Lung (tissue), 12 donors: ENCODE results near the gene SERPINB6. TPM values are rescaled to one million over a fixed set of nuclear protein-coding genes. Genes with fewer than 3 reads are reported as not detected.

Experiments used
- ATAC-seq: fragments of 200-7000 bp; cut with Tn5 transposase; one replicate; pipeline ENCODE4 v1.9.1; 2020; ENCODE audit warnings: moderate number of reproducible peaks; ENCODE audit not compliant: insufficient read depth, low FRiP score
- DNase-seq, 3 donors: peaks; one replicate each; pipeline ENCODE4 v3.0.0-alpha.2; 2013 to 2017
- H3K27ac ChIP-seq, 2 donors: one replicate each; pipeline ENCODE4 v1.5.1; 2013; ENCODE audit warnings: mild to moderate bottlenecking in 2 of 2, moderate library complexity in 2 of 2, control low read depth in 1 of 2, inconsistent platforms in 1 of 2, low read depth in 1 of 2, low read length in 1 of 2
- H3K27me3 ChIP-seq, 3 donors: one replicate each; pipeline ENCODE4 v1.5.1; 2013; ENCODE audit warnings: low read length in 2 of 3; ENCODE audit not compliant: control insufficient read depth in 3 of 3, insufficient read depth in 3 of 3
- H3K36me3 ChIP-seq, 4 donors: one replicate each; pipeline ENCODE4 v1.5.1; 2013; ENCODE audit warnings: low read length in 4 of 4, mild to moderate bottlenecking in 1 of 4, moderate library complexity in 1 of 4; ENCODE audit not compliant: control insufficient read depth in 4 of 4, insufficient read depth in 4 of 4
- H3K4me1 ChIP-seq, 5 donors: one replicate each; pipeline ENCODE4 v1.5.1; 2013; ENCODE audit warnings: low read length in 5 of 5, mild to moderate bottlenecking in 2 of 5, moderate library complexity in 1 of 5; ENCODE audit not compliant: control insufficient read depth in 5 of 5, insufficient read depth in 5 of 5
- H3K4me3 ChIP-seq: one replicate; pipeline ENCODE4 v1.5.1; 2013; ENCODE audit warnings: mild to moderate bottlenecking, control low read depth, moderate library complexity
- H3K9ac ChIP-seq, 2 donors: one replicate each; pipeline ENCODE4 v1.5.1; 2013; ENCODE audit warnings: low read length in 2 of 2, control low read depth in 1 of 2; ENCODE audit not compliant: insufficient read depth in 1 of 2
- H3K9me3 ChIP-seq, 4 donors: one replicate each; pipeline ENCODE4 v1.5.1; 2013; ENCODE audit warnings: low read length in 3 of 4, mild to moderate bottlenecking in 1 of 4, moderate library complexity in 1 of 4; ENCODE audit not compliant: control insufficient read depth in 4 of 4, insufficient read depth in 3 of 4
- CTCF ChIP-seq: IDR thresholded peaks from 2 replicates; pipeline ENCODE4 v1.5.1; 2012; ENCODE audit warnings: mild to moderate bottlenecking; ENCODE audit errors: control extremely low read depth, extremely low read depth
- WGBS, 2 donors: extraction: QIAGEN DNeasy Blood & Tissue Kit; methylation state at CpG; one replicate each; pipeline ENCODE4 v1.1.7; 2013; 5-methylcytosine and 5-hydroxymethylcytosine counted together
- polyA plus RNA-seq, 2 donors: library from polyadenylated mRNA; stranded (reverse); fragments of 200-250 nt; gene quantifications; one replicate each; pipeline ENCODE4 v1.2.1, GENCODE V29; 2013
- total RNA-seq, 2 donors: library from RNA; depleted of rRNA in 1 of 2; stranded (reverse); fragments of >200 nt in 1 of 2; gene quantifications; one replicate each; pipeline ENCODE4 v1.2.1, GENCODE V29; 2014 to 2021
- donor health status: control.
- donor health status: control.
- donor health status: Bipolar disorder and iron deficiency.
- donor health status: healthy.
- donor health status: DM: yes; HTN: yes; CAD: no.

Gene SERPINB6
- total and polyA plus RNA-seq, 4 donors, result 113 to 155 (median 127) TPM

GRCh38 chr6:2962004-2962403 lies 9.4 kb downstream of the SERPINB6 start:
- peak overlapping the region in 1 of 2 donors; percentile 81 for H3K27ac ChIP-seq
- no peaks in the 10 kb centered on the region for H3K9me3 ChIP-seq
- no peaks in the 10 kb centered on the region for H3K27me3 ChIP-seq
- H3K4me3 ChIP-seq, result no peak overlapping the region
- WGBS, 2 donors, result 54 to 71% methylated on average over 9 of the region's 9 CpGs
- peaks cover 0 to 4% (median under 1%) of the 10 kb centered on the region in 4 donors for H3K36me3 ChIP-seq
- ATAC-seq (peak; percentile 46), DNase-seq (no peak)
- peaks cover 0 to 50% (median 9%) of the 10 kb centered on the region in 5 donors for H3K4me1 ChIP-seq
- no peak for TF ChIP-seq CTCF
- H3K9ac ChIP-seq, result no peak overlapping the region

GRCh38 chr6:2961506-2961905 lies 9.9 kb downstream of the SERPINB6 start:
- TF ChIP-seq CTCF, result no peak
- ATAC-seq (no peak), DNase-seq (no peak)
- no peak overlapping the region for H3K4me3 ChIP-seq
- WGBS, 2 donors, result 64 to 80% methylated on average over 7 of the region's 7 CpGs
- H3K36me3 ChIP-seq, result peaks cover 0 to 5% (median 2%) of the 10 kb centered on the region in 4 donors
- H3K4me1 ChIP-seq, result peaks cover 0 to 49% (median 9%) of the 10 kb centered on the region in 5 donors
- peak overlapping the region in 1 of 2 donors; percentile 81 for H3K27ac ChIP-seq
- no peaks in the 10 kb centered on the region for H3K9me3 ChIP-seq
- H3K9ac ChIP-seq, result no peak overlapping the region
- H3K27me3 ChIP-seq, result no peaks in the 10 kb centered on the region

- Histone ChIP-seq H3K4me3 (no peak overlapping the region), H3K36me3 (peaks cover 0 to 5% (median 2%) of the 10 kb centered on the region in 4 donors), H3K9me3 (no peaks in the 10 kb centered on the region), H3K9ac (no peak overlapping the region), H3K27ac (peak overlapping the region in 1 of 2 donors; percentile 51), H3K4me1 (peaks cover 0 to 47% (median 9%) of the 10 kb centered on the region in 5 donors), H3K27me3 (no peaks in the 10 kb centered on the region)
- ATAC-seq (no peak), DNase-seq (no peak)
- no peak for TF ChIP-seq CTCF
- WGBS, 2 donors, result 51 to 72% methylated on average over 4 of the region's 4 CpGs
These were observed 10.4 kb downstream of the SERPINB6 start for GRCh38 chr6:2960935-2961334.
